Naive thymus-derived CD8-positive, alpha-beta T cell (primary cell): ENCODE results near the gene PTPRZ1. TPM values are rescaled to one million over a fixed set of nuclear protein-coding genes. Genes with fewer than 3 reads are reported as not detected.

ENCODE experiments used
- ATAC-seq, 2 donors: fragments of 150-1000 bp; cut with Tn5 transposase in 1 of 2; sonication (Bioruptor Pico), chemical (Tn5 transposase) in 1 of 2; 1 replicate in 1 of 2; 2 replicates in 1 of 2; pipeline ENCODE4 v1.10.0; 2021; ENCODE audit warnings: mild to moderate bottlenecking in 2 of 2, moderate library complexity in 2 of 2
- POLR2A ChIA-PET: fragments of 350-600 bp; sonication (Branson Sonifier 250); formaldehyde crosslinking; loops from one replicate; lab custom pipeline; 2021; ENCODE audit warnings: antibody characterized with exemption; lab: Charles Lee
- DNase-seq, 10 donors: peaks; one replicate each; pipeline versions ENCODE4 v3.0.0 to v3.0.0-alpha.2; 2020 to 2022
- H3K27ac Mint-ChIP-seq, 10 donors: one replicate each; pipeline ENCODE4 v1.8.0; 2020 to 2022; ENCODE audit warnings: mild to moderate bottlenecking in 10 of 10, mixed read lengths in 10 of 10, moderate library complexity in 4 of 10, inconsistent platforms in 1 of 10
- H3K27me3 Mint-ChIP-seq, 5 donors: one replicate each; pipeline ENCODE4 v1.8.0; 2021 to 2022; ENCODE audit warnings: mixed read lengths in 5 of 5
- H3K36me3 Mint-ChIP-seq, 3 donors: one replicate each; pipeline ENCODE4 v1.8.0; 2020 to 2022; ENCODE audit warnings: mixed read lengths in 3 of 3, mild to moderate bottlenecking in 2 of 3, inconsistent platforms in 1 of 3
- H3K4me1 Mint-ChIP-seq, 4 donors: one replicate each; pipeline ENCODE4 v1.8.0; 2021 to 2022; ENCODE audit warnings: mixed read lengths in 4 of 4
- H3K4me3 Mint-ChIP-seq, 10 donors: one replicate each; pipeline ENCODE4 v1.8.0; 2020 to 2022; ENCODE audit warnings: mild to moderate bottlenecking in 10 of 10, mixed read lengths in 10 of 10, moderate library complexity in 6 of 10, inconsistent platforms in 1 of 10
- H3K9me3 Mint-ChIP-seq, 9 donors: one replicate each; pipeline ENCODE4 v1.8.0; 2020 to 2022; ENCODE audit warnings: mixed read lengths in 9 of 9, mild to moderate bottlenecking in 3 of 9, inconsistent platforms in 1 of 9, moderate library complexity in 1 of 9
- polyA plus RNA-seq, 3 donors: library from polyadenylated mRNA; unstranded; fragments of 300-500 nt; fragmentation: Illumina TruSeq; gene quantifications; one replicate each; pipeline ENCODE4 v1.2.3, GENCODE V29; 2021
- total RNA-seq, 8 experiments: library from RNA in 2 of 8; stranded (reverse) in 2 of 8; gene quantifications; one replicate each; pipeline ENCODE4 v1.2.3 and lab custom pipeline; 2021 to 2026

The PTPRZ1 gene
- total and polyA plus RNA-seq, 5 experiments from 2014 or later: not detected

DNA sequence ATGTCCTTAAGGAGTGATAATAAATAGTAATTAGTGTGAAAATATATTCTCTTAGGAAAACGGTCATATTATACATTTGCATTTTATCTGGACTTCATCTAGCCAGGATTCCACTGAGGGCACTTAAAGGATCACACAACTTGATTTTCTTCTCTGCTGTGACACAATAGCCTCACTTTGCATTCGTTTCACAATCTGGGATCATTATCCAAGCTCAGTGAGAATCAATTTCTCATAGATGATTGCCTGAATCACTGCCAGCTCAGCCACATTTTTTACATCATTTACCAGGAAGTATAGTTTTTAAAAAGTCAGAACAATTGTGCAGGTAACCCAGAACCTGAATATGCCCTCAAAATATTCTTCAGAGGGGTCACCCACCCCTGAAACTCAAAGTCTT lies 68.9 kb downstream of the PTPRZ1 start:
- Mint-ChIP-seq H3K27me3 (peaks cover 0 to 7% (median 0%) of the 10 kb centered on the region in 5 donors), H3K4me1 (no peaks in the 10 kb centered on the region), H3K9me3 (peaks cover 0 to 2% (median 0%) of the 10 kb centered on the region in 9 donors), H3K4me3 (no peak overlapping the region), H3K36me3 (no peaks in the 10 kb centered on the region), H3K27ac (no peak overlapping the region)
- POLR2A ChIA-PET: no interaction called here
- DNase-seq (no peak), ATAC-seq (no peak)

DNA sequence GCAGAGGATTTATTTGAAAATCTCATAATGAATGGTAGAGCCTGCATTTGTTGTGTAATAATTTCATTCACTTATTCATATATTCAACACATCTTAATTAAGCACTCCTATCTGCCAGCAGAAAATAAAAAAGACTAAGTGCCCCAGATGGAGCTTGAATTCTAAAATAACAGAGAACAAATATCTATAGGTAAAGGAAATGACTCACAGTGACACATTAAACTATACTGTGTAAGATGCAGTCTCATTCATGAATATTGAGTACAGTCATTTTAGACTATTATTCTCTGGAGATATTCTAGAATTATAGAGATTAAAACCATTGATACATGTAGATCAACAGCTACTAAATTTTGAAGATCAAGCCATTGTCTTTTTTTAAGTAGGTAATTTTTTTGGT lies 72.1 kb downstream of the PTPRZ1 start:
- Mint-ChIP-seq H3K9me3 (peaks cover 0 to 10% (median 0%) of the 10 kb centered on the region in 9 donors), H3K27ac (no peak overlapping the region), H3K4me1 (no peaks in the 10 kb centered on the region), H3K27me3 (peaks cover 0 to 3% (median 0%) of the 10 kb centered on the region in 5 donors), H3K36me3 (no peaks in the 10 kb centered on the region), H3K4me3 (no peak overlapping the region)
- POLR2A ChIA-PET: no interaction called here
- ATAC-seq (no peak), DNase-seq (no peak)

DNA sequence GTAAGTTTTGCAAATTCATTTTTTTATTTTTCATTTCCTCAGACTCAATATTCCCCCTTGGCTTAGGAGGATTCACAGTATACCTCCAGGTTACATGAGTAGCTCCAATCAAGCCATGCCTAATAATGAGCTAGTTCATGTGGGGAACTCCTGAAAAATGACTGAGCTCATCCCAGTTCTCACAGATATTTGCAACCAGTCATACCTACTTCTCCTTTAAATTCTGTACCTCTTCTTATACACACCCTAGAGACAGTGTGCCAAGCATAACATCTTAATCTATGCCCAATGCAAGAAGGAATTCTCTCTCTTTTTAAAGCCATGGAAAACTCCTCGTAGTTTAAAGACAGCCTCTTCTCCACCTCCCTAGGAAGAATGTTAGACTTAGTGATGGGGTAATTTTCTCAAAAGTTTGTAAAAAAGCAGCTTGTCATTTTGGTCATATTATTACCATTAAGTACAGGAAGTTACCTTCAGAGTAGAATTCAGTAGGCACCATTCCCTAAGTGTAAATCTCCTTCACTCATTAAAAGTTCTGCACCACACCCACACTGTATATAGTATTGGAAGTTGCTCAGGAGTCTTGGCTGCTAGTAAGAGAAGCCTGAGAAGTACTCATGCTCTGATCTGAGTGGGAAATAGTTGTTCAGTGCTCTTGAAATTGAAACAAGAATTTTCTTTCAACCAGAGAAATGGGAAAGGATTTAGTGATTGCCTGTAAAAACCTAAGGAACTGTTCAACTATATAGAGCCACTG lies 72.7 kb downstream of the PTPRZ1 start:
- H3K27me3 Mint-ChIP-seq: peaks cover 0 to 3% (median 0%) of the 10 kb centered on the region in 5 donors
- no peak for DNase-seq
- H3K9me3 Mint-ChIP-seq: peaks cover 0 to 10% (median 0%) of the 10 kb centered on the region in 9 donors
- ATAC-seq: no peak
- no peaks in the 10 kb centered on the region for H3K36me3 Mint-ChIP-seq
- POLR2A ChIA-PET: no interaction called here
- no peaks in the 10 kb centered on the region for H3K4me1 Mint-ChIP-seq
- no peak overlapping the region for H3K27ac Mint-ChIP-seq
- H3K4me3 Mint-ChIP-seq: no peak overlapping the region

DNA sequence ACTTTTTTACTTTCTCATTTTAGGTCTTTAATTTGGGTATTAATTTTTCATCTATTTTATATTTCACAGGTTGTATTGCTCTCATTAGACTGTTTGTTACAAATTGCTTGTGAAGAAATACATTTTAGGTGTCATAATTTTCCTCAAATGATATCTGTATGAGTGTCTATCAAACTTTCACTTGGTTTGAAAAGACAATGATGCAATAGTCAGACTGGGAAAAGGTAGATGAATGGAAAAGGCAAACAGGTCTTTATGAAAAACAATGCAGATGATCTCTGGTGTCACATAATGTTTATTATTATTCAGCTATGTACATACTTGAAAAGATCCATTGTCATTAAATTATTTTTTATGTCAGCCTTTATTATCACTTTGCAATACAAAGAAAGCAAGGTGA lies 80.2 kb downstream of the PTPRZ1 start:
- no peaks in the 10 kb centered on the region for H3K36me3 Mint-ChIP-seq
- H3K27me3 Mint-ChIP-seq: peaks cover 0 to 3% (median 0%) of the 10 kb centered on the region in 5 donors
- no peak overlapping the region for H3K4me3 Mint-ChIP-seq
- no peak for DNase-seq
- peaks cover 0 to 16% (median 2%) of the 10 kb centered on the region in 9 donors for H3K9me3 Mint-ChIP-seq
- H3K27ac Mint-ChIP-seq: no peak overlapping the region
- POLR2A ChIA-PET: no interaction called here
- ATAC-seq: no peak
- H3K4me1 Mint-ChIP-seq: no peaks in the 10 kb centered on the region

DNA sequence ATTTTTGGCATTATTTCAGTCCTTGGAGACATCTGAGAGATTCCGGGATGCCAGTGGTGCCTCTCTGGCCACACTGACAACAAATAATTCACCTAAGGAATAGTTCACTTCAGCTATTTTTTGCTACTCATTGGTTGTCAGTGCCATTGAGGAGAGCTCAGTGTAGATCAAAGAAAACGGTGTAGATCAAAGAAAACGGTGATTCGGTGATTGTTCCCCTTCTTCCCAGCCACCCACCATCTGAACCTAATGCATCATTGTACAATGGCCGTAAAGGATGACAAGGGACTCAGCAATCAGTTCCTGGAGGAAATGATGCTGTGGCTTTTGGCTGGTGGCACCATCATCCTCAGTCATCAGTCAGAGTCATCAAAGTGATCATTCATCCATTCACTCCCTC lies 80.6 kb downstream of the PTPRZ1 start:
- DNase-seq (no peak), ATAC-seq (no peak)
- Mint-ChIP-seq H3K36me3 (no peaks in the 10 kb centered on the region), H3K9me3 (peaks cover 0 to 16% (median 2%) of the 10 kb centered on the region in 9 donors), H3K27ac (no peak overlapping the region), H3K4me1 (no peaks in the 10 kb centered on the region), H3K4me3 (no peak overlapping the region), H3K27me3 (peaks cover 0 to 3% (median 0%) of the 10 kb centered on the region in 5 donors)
- POLR2A ChIA-PET: no interaction called here

DNA sequence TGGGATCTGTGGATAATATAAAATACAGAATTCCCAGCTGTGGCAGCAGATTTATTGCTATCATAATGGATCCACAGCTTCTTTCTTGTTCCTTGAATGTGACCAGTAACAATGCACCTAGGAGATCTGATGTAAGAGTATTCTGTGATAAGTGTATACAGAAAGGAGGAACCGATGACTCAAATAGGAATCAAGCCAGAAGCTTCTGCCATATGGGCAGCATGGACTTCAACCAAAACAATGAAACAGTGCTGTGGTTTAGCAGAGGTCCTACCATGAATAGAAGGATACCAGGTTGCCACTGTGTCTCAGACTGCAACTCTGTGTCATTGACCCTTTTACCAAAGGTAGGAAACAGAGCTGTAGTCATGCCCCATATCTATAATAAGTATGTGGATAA lies 81.8 kb downstream of the PTPRZ1 start:
- no peak overlapping the region for H3K27ac Mint-ChIP-seq
- DNase-seq (no peak), ATAC-seq (no peak)
- no peaks in the 10 kb centered on the region for H3K36me3 Mint-ChIP-seq
- no peaks in the 10 kb centered on the region for H3K4me1 Mint-ChIP-seq
- no peak overlapping the region for H3K4me3 Mint-ChIP-seq
- POLR2A ChIA-PET: no interaction called here
- H3K27me3 Mint-ChIP-seq: peaks cover 0 to 3% (median 0%) of the 10 kb centered on the region in 5 donors
- peaks cover 0 to 16% (median 1%) of the 10 kb centered on the region in 9 donors for H3K9me3 Mint-ChIP-seq

DNA sequence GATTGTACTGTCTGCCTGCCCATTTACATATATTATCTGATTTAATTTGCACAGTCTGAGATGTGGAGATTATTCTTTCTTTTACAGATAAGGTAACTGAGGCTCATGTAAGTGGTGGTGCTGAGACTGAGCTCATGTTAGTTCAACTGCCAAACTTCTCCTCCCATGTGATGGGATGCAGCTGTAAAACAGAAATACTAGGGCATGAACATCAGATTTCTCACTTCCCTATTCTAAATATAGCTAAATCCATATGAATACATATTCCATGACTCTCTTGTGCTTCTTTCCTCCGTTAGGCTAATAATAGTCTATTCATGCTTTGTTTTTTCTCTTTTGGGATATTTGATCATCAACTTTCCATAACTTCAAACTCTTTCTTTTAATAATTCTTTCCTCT lies 84.7 kb downstream of the PTPRZ1 start:
- Mint-ChIP-seq H3K4me3 (no peak overlapping the region), H3K4me1 (no peaks in the 10 kb centered on the region), H3K27ac (no peak overlapping the region), H3K27me3 (peaks cover 0 to 3% (median 0%) of the 10 kb centered on the region in 5 donors), H3K9me3 (peaks cover 0 to 16% (median 0%) of the 10 kb centered on the region in 9 donors), H3K36me3 (no peaks in the 10 kb centered on the region)
- POLR2A ChIA-PET: no interaction called here
- DNase-seq (no peak), ATAC-seq (no peak)

DNA sequence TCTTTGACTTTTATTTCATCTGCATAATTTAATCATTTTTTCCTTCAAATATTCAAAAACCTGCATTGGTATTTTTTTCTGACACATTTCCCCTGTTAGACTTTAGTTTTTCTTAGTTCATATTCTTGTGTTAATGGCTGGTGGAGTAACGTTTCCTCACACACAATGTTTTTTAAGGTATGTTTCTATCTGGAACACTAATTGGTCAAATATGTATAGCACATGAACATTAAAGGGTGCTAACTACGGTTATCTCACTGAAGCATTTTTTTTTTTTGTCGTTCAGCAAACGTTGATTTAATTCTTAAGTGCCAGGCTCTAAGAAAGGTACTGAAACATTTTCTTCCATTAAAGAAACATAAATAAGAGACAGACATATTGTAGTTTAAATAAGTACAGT lies 87.7 kb downstream of the PTPRZ1 start:
- POLR2A ChIA-PET: no interaction called here
- Mint-ChIP-seq H3K27me3 (peaks cover 0 to 3% (median 0%) of the 10 kb centered on the region in 5 donors), H3K27ac (no peak overlapping the region), H3K9me3 (peaks cover 0 to 15% (median 0%) of the 10 kb centered on the region in 9 donors), H3K36me3 (no peaks in the 10 kb centered on the region), H3K4me1 (no peaks in the 10 kb centered on the region), H3K4me3 (no peak overlapping the region)
- no peak for DNase-seq
- ATAC-seq: no peak

DNA sequence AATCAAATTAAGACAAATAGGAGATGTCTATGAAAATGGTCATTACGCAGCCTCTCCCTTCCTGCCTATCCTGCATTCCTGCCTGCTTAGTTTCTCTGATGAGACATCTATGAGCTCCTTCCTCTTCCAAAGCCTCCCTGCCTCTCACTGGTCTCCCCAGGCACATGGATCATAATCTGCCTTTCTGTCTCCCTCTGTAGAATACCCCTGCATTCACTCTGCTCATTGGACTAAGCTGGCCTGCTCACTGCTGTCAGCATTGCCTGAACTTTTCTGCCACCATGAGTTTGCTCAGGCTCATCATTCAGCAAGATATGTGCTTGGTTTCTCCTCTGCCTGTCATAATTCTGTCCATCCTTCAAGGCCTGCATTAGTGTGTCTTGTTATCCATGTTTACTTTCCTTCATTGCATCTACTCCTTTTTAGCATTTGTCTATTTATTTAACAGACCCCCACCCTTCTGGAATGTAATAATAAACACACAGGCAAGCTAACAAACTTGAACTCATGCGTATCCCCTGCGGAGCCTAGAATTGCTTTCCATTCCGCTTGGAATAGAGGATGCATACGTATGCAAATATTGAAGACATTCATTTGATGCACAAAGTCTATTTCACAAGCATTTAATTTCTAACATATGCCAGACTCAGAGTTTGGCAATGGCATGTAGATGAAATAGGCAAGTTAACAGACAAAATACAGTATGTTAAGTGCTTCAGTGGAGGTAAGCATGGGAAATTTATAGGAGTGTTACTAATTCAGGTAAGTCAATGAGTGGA lies 88.3 kb downstream of the PTPRZ1 start:
- no peak overlapping the region for H3K4me3 Mint-ChIP-seq
- DNase-seq (no peak), ATAC-seq (no peak)
- no peaks in the 10 kb centered on the region for H3K36me3 Mint-ChIP-seq
- H3K27ac Mint-ChIP-seq: no peak overlapping the region
- POLR2A ChIA-PET: no interaction called here
- H3K4me1 Mint-ChIP-seq: no peaks in the 10 kb centered on the region
- peaks cover 0 to 3% (median 0%) of the 10 kb centered on the region in 5 donors for H3K27me3 Mint-ChIP-seq
- peaks cover 0 to 15% (median 0%) of the 10 kb centered on the region in 9 donors for H3K9me3 Mint-ChIP-seq

DNA sequence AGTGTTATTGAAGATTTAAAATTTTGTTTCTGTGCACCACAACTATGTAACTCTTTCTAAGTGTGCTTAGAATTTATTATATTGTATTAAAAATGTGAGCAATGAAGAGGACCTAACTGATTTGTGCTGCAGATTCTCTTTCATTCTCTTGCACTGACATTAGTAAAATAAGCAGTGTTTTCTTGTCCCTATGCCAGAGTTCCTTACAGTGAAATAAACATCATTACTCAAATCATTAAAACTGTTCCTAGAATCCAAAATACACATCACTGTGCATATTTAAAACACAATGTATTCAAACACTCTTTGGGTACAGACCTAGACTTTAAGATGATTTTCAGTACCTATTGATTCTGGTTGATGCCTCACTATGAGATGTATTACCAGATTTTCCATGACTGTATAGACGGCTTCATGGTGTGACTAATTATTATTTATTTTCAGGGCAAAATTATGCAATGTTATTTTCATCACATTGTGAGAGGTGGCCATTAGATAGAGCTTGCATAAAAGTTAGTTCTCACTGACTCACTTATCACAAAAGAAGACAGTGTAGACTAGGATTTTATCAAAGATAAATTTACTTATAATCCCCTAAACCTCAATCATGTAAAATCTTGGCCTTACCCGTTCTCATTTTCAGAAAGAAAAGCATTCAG lies 93.4 kb downstream of the PTPRZ1 start:
- ATAC-seq (no peak), DNase-seq (no peak)
- POLR2A ChIA-PET: no interaction called here
- Mint-ChIP-seq H3K4me1 (no peaks in the 10 kb centered on the region), H3K27ac (no peak overlapping the region), H3K27me3 (no peaks in the 10 kb centered on the region), H3K9me3 (peaks cover 0 to 15% (median 0%) of the 10 kb centered on the region in 9 donors), H3K36me3 (no peaks in the 10 kb centered on the region), H3K4me3 (no peak overlapping the region)

DNA sequence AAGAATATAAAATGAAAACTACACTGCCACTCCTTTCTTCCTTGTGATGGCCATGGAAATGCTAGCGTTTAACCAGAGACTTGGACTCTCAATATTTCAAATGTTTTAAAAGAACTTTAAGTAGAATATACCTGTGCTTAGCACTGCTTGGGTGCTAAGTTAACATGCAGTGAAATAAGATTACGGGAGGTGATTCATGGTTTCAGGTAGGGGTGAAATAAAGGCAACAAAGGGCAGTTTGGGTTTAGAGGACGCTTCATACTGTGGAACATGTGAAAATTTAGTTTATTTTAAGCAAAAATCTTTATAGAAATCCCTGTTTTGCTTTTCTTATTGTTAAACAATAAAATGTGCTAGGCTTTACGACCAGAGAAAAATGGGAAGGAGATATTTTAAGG lies 94.0 kb downstream of the PTPRZ1 start:
- ATAC-seq: no peak

DNA sequence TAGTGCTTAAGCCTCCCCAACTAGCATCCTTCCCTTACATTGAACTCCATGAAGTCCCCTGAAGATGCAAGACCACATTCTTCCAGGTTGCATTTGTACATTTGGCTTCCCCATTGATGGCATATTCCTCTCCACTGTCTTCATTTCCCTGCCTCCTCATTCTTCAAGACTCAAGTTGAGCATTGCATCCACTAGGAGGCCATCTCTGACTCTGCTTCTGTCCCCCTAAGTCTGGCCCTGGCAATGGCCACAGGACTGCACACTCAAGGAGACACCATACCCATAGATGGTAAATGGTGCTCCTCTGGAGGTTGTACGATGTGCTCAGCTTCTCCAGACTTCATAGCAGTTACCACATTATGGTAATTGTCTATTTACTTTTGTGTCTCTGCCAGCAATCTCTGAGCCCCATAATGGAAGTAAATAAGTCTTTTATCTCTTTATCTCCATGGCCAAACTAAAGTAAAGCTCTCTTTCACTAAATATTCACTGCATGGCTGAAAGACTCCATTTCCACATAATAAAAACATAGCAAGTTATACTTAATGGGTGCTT lies 112.6 kb downstream of the PTPRZ1 start:
- H3K4me3 Mint-ChIP-seq: no peak overlapping the region
- H3K9me3 Mint-ChIP-seq: peaks cover 0 to 3% (median 0%) of the 10 kb centered on the region in 9 donors
- DNase-seq: no peak
- POLR2A ChIA-PET: no interaction called here
- no peaks in the 10 kb centered on the region for H3K4me1 Mint-ChIP-seq
- no peak overlapping the region for H3K27ac Mint-ChIP-seq
- peaks cover 0 to 3% (median 0%) of the 10 kb centered on the region in 5 donors for H3K27me3 Mint-ChIP-seq
- no peaks in the 10 kb centered on the region for H3K36me3 Mint-ChIP-seq
- ATAC-seq: no peak

More for the DNA sequence above, 94.0 kb downstream of the PTPRZ1 start:
- Mint-ChIP-seq H3K9me3 (peaks cover 0 to 15% (median 0%) of the 10 kb centered on the region in 9 donors), H3K4me1 (no peaks in the 10 kb centered on the region), H3K36me3 (no peaks in the 10 kb centered on the region), H3K27me3 (no peaks in the 10 kb centered on the region), H3K27ac (no peak overlapping the region), H3K4me3 (no peak overlapping the region)
- no peak for DNase-seq
- POLR2A ChIA-PET: no interaction called here
